Neural cell (in vitro differentiated cells): ENCODE measurements around the gene TMEM132C. TPM values are rescaled to one million over a fixed set of nuclear protein-coding genes. Genes with fewer than 3 reads are reported as not detected.

Source experiments
- H2AFZ ChIP-seq: fragments of 200-600, 300-800 bp; sonication (generic), shearing (Covaris generic); 2 replicates; pipeline ENCODE4 v1.6.0; 2014; ENCODE audit warnings: low read depth, mild to moderate bottlenecking, antibody characterized with exemption, low read length, moderate library complexity
- H3F3A ChIP-seq: fragments of 200-600 bp; shearing (Covaris generic); 2 replicates; pipeline ENCODE4 v1.6.1; 2016; ENCODE audit warnings: mild to moderate bottlenecking, moderate library complexity, mixed read lengths, antibody characterized with exemption, low read length; ENCODE audit not compliant: insufficient read depth, poor library complexity, severe bottlenecking
- H3K27ac ChIP-seq: fragments of 200-600, 300-800 bp; sonication (generic), shearing (Covaris generic); 2 replicates; pipeline ENCODE4 v1.5.1; 2014; ENCODE audit warnings: mild to moderate bottlenecking, low read length, moderate library complexity
- H3K27me3 ChIP-seq: fragments of 300-800, 200-600 bp; sonication (generic), shearing (Covaris generic); 2 replicates; pipeline ENCODE4 v1.6.0; 2014; ENCODE audit warnings: mild to moderate bottlenecking, low read depth, low read length, moderate library complexity; ENCODE audit not compliant: insufficient read depth
- H3K36me3 ChIP-seq: fragments of 300-800, 200-600 bp; sonication (generic), shearing (Covaris generic); 2 replicates; pipeline ENCODE4 v1.5.1; 2014; ENCODE audit warnings: mild to moderate bottlenecking, antibody characterized with exemption, low read length, moderate library complexity; ENCODE audit not compliant: insufficient read depth
- H3K4me2 ChIP-seq: fragments of 300-800, 200-600 bp; sonication (generic), shearing (Covaris generic); 2 replicates; pipeline ENCODE4 v1.6.0; 2014; ENCODE audit warnings: mild to moderate bottlenecking, low read length
- H3K4me3 ChIP-seq: fragments of 300-800, 200-600 bp; sonication (generic), shearing (Covaris generic); 2 replicates; pipeline ENCODE4 v1.5.1; 2014; ENCODE audit warnings: mild to moderate bottlenecking, low read length, moderate library complexity
- H3K79me2 ChIP-seq: fragments of 200-600 bp; shearing (Covaris generic); replicated peaks from 2 replicates; pipeline ENCODE4 v1.6.0; 2014; ENCODE audit warnings: mild to moderate bottlenecking, low read length, moderate library complexity; ENCODE audit not compliant: insufficient read depth
- H3K9ac ChIP-seq: fragments of 300-800, 200-600 bp; sonication (generic), shearing (Covaris generic); 2 replicates; pipeline ENCODE4 v1.6.1; 2016; ENCODE audit warnings: mild to moderate bottlenecking, low read length, mixed read lengths
- H3K9me2 ChIP-seq: fragments of 200-600 bp; shearing (Covaris generic); 2 replicates; pipeline ENCODE4 v1.6.1; 2016; ENCODE audit warnings: mild to moderate bottlenecking, low read length, mixed read lengths; ENCODE audit not compliant: insufficient read depth
- H3K9me3 ChIP-seq: fragments of 200-600, 300-800 bp; sonication (generic), shearing (Covaris generic); 2 replicates; pipeline ENCODE4 v1.6.1; 2016; ENCODE audit warnings: mild to moderate bottlenecking, mixed run types, low read length, moderate library complexity, mixed read lengths
- H4K20me1 ChIP-seq: fragments of 200-600 bp; shearing (Covaris generic); 2 replicates; pipeline ENCODE4 v1.6.1; 2016; ENCODE audit warnings: mild to moderate bottlenecking, mixed run types; ENCODE audit not compliant: insufficient read depth
- CTCF ChIP-seq: fragments of 450-650 bp; IDR thresholded peaks from 2 replicates; pipeline ENCODE4 v1.5.1; 2014; ENCODE audit warnings: antibody characterized with exemption, mild to moderate bottlenecking, moderate library complexity; ENCODE audit not compliant: poor library complexity, severe bottlenecking
- EP300 ChIP-seq: fragments of 450-650 bp; conservative IDR thresholded peaks from 2 replicates; pipeline ENCODE4 v1.6.1; 2014; ENCODE audit warnings: antibody characterized with exemption, mild to moderate bottlenecking, moderate library complexity; ENCODE audit not compliant: poor library complexity, severe bottlenecking
- EZH2 ChIP-seq: fragments of 200-600, 300-800 bp; shearing (Covaris generic), sonication (generic); IDR thresholded peaks from 2 replicates; pipeline ENCODE4 v1.6.1; 2014; ENCODE audit warnings: antibody characterized with exemption, low read length, borderline replicate concordance, mild to moderate bottlenecking; ENCODE audit not compliant: insufficient read depth, poor library complexity, severe bottlenecking
- MXI1 ChIP-seq: fragments of 450-650 bp; conservative IDR thresholded peaks from 2 replicates; pipeline ENCODE4 v1.6.1; 2014; ENCODE audit warnings: antibody characterized with exemption, mild to moderate bottlenecking; ENCODE audit not compliant: poor library complexity, severe bottlenecking
- POLR2AphosphoS5 ChIP-seq: IDR thresholded peaks from 2 replicates; pipeline ENCODE4 v1.6.1; 2012
- RAD21 ChIP-seq: fragments of 450-650 bp; conservative IDR thresholded peaks from 2 replicates; pipeline ENCODE4 v1.6.1; 2014; ENCODE audit warnings: antibody characterized with exemption, mild to moderate bottlenecking, moderate library complexity
- REST ChIP-seq: IDR thresholded peaks from 2 replicates; pipeline ENCODE4 v1.6.1; 2012; ENCODE audit warnings: borderline replicate concordance
- SMC3 ChIP-seq: fragments of 450-650 bp; conservative IDR thresholded peaks from 2 replicates; pipeline ENCODE4 v1.6.1; 2014; ENCODE audit warnings: antibody characterized with exemption, mild to moderate bottlenecking, moderate library complexity; ENCODE audit not compliant: poor library complexity
- TAF1 ChIP-seq: IDR thresholded peaks from 2 replicates; pipeline ENCODE4 v1.6.1; 2012; ENCODE audit warnings: low read depth
- polyA plus RNA-seq: library from polyadenylated mRNA; depleted of rRNA; stranded (reverse); fragments of >200 nt; gene quantifications from 2 replicates; pipeline ENCODE4 v1.2.3, GENCODE V29; 2014

The TMEM132C gene
- polyA plus RNA-seq, 1 donor from 2014 or later, result 0.06 TPM

DNA sequence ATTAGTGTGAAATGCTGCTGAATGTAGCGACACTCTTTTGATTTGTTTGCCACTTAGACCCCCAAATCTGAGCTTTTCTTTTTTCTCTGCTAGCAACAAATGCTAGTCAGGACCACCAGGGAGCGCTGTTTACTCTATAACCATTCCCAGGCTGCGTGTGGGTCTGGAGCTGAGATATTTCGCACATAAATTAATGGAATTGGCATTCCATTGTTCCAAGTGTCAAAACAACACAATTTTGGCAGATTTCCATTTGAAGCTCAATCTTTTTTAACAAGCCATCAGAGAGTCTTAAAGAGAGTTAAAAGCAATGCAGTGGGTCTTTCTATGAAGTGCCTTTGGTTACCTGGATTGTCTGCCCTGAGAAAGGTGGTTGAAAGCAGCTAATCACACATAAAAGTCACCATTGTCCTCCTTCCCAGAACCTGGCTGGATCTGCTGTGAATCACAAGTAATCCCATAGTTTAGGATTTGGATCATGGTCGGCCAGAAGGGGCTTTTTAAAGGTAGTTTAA is 7.4 kb upstream of the TMEM132C start:
- H3K27ac ChIP-seq, result no peak overlapping the region
- no peak for TF ChIP-seq EZH2
- TF ChIP-seq SMC3, result peak; percentile 97
- TF ChIP-seq POLR2AphosphoS5, result peak; percentile 22
- TF ChIP-seq RAD21, result peak; percentile 96
- TF ChIP-seq TAF1, result no peak
- TF ChIP-seq REST, result no peak
- peak; percentile 95 for TF ChIP-seq CTCF
- TF ChIP-seq MXI1, result peak; percentile 17
- TF ChIP-seq EP300, result peak; percentile 61
- H2AFZ ChIP-seq, result no peak overlapping the region
- no peaks in the 10 kb centered on the region for H3K79me2 ChIP-seq
- H3F3A ChIP-seq, result no peaks in the 10 kb centered on the region
- H3K4me2 ChIP-seq, result no peak overlapping the region
- H3K9me2 ChIP-seq, result no peaks in the 10 kb centered on the region
- H3K36me3 ChIP-seq, result no peaks in the 10 kb centered on the region
- H4K20me1 ChIP-seq, result no peaks in the 10 kb centered on the region
- H3K9ac ChIP-seq, result no peak overlapping the region
- H3K27me3 ChIP-seq, result peaks cover 15% of the 10 kb centered on the region
- no peak overlapping the region for H3K4me3 ChIP-seq
- H3K9me3 ChIP-seq, result peaks cover 8% of the 10 kb centered on the region

DNA sequence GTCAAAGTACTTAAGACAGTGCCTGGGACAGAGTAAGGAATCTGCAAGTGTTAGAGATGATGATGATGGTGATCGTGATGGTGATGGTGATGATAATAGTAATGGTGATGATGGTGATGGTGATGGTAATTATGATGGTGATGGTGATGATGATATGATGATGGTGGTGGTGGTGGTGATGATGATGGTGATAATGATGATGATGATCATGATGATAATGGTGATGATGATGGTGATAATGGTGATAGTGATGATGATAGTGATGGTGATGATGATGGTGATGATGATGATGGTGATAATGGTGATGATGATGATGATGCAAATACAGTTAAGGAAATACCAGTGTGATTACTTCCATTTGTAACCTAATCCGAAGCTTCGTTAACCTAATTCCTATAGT is 5.2 kb upstream of the TMEM132C start:
- Histone ChIP-seq H3K36me3 (no peaks in the 10 kb centered on the region), H3K9me3 (peaks cover 17% of the 10 kb centered on the region), H3K27ac (no peak overlapping the region), H3K79me2 (no peaks in the 10 kb centered on the region), H2AFZ (no peak overlapping the region), H3K27me3 (peaks cover 36% of the 10 kb centered on the region), H3K4me2 (no peak overlapping the region), H4K20me1 (no peaks in the 10 kb centered on the region), H3K9ac (no peak overlapping the region), H3F3A (no peaks in the 10 kb centered on the region), H3K4me3 (no peak overlapping the region), H3K9me2 (no peaks in the 10 kb centered on the region)
- TF ChIP-seq EP300 (no peak), TAF1 (no peak), RAD21 (no peak), MXI1 (no peak)
